Endothelial cell of umbilical vein (primary cell): Measurements from ENCODE around the gene TNFAIP8. TPM values are rescaled to one million over a fixed set of nuclear protein-coding genes. Genes with fewer than 3 reads are reported as not detected.

Experiments
- BruUV-seq: library from RNA; stranded (reverse); fragments of 400-500 nt; replicated peaks from 2 replicates; lab custom pipeline; 2021; lab: Mats Ljungman, UMichigan
- CTCF ChIA-PET: fragments of 300-600, 350-600 bp; sonication (Branson Sonifier 250); formaldehyde crosslinking; loops from one replicate; lab custom pipeline; 2021; ENCODE audit warnings: antibody characterized with exemption, inconsistent platforms; lab: Charles Lee
- POLR2A ChIA-PET: fragments of 300-600, 350-600 bp; sonication (Branson Sonifier 250); formaldehyde crosslinking; loops from one replicate; lab custom pipeline; 2021; ENCODE audit warnings: antibody characterized with exemption, inconsistent platforms; lab: Charles Lee
- DNase-seq: peaks from one replicate; pipeline ENCODE4 v3.0.0-alpha.2; 2011; ENCODE audit warnings: low read depth, low spot score
- FAIRE-seq: peaks from 2 replicates; lab custom pipeline; 2011; peaks lifted over from hg19 to GRCh38; lab: Jason Lieb, UNC
- H2AFZ ChIP-seq: 2 replicates; pipeline ENCODE4 v1.6.0; 2012; ENCODE audit warnings: low read depth, low read length, control low read depth, inconsistent platforms
- H3K27ac ChIP-seq: 2 replicates; pipeline ENCODE4 v1.5.1; 2011; ENCODE audit warnings: low read depth, mild to moderate bottlenecking, control low read depth, low read length, moderate library complexity; ENCODE audit not compliant: insufficient read depth
- H3K27me3 ChIP-seq, 2 experiments: 2 replicates each; pipeline versions ENCODE4 v1.6.0 to v1.6.1; 2011; ENCODE audit warnings: low read length in 2 of 2, mixed read lengths in 1 of 2; ENCODE audit not compliant: control insufficient read depth in 2 of 2, insufficient read depth in 2 of 2
- H3K36me3 ChIP-seq, 2 experiments: 2 replicates in 1 of 2; 3 replicates in 1 of 2; pipeline ENCODE4 v1.5.1; 2011; ENCODE audit warnings: low read length in 2 of 2, mild to moderate bottlenecking in 1 of 2, moderate library complexity in 1 of 2; ENCODE audit not compliant: control insufficient read depth in 2 of 2, insufficient read depth in 2 of 2; ENCODE audit errors: extremely low read depth in 1 of 2
- H3K4me1 ChIP-seq: 3 replicates; pipeline ENCODE4 v1.5.1; 2011; ENCODE audit warnings: mild to moderate bottlenecking, low read length; ENCODE audit not compliant: control insufficient read depth, insufficient read depth; ENCODE audit errors: extremely low read depth
- H3K4me2 ChIP-seq: 2 replicates; pipeline ENCODE4 v1.6.1; 2011; ENCODE audit warnings: low read length, control low read depth, mixed read lengths; ENCODE audit not compliant: insufficient read depth
- H3K4me3 ChIP-seq, 3 experiments: fragments of 200-600 bp in 1 of 3; sonication (generic), shearing (Covaris generic) in 1 of 3; replicated peaks in 1 of 3; 2 replicates each; pipeline ENCODE4 v1.5.1; 2011 to 2016; ENCODE audit warnings: control low read depth in 3 of 3, low read length in 3 of 3, mild to moderate bottlenecking in 2 of 3, inconsistent platforms in 1 of 3, low read depth in 1 of 3, moderate library complexity in 1 of 3; ENCODE audit not compliant: insufficient read depth in 1 of 3
- H3K79me2 ChIP-seq: 2 replicates; pipeline ENCODE4 v1.6.0; 2012; ENCODE audit warnings: low read length, inconsistent platforms; ENCODE audit not compliant: control insufficient read depth, insufficient read depth
- H3K9ac ChIP-seq: replicated peaks from 2 replicates; pipeline ENCODE3; 2011; ENCODE audit warnings: low read length, control low read depth; ENCODE audit not compliant: insufficient read depth; ENCODE audit errors: extremely low read depth
- H3K9me1 ChIP-seq: replicated peaks from 3 replicates; pipeline ENCODE4 v1.6.0; 2011; ENCODE audit warnings: mild to moderate bottlenecking, low read length; ENCODE audit not compliant: control insufficient read depth, insufficient read depth; ENCODE audit errors: extremely low read depth
- H3K9me3 ChIP-seq: replicated peaks from 2 replicates; pipeline ENCODE4 v1.5.1; 2012; ENCODE audit warnings: low read length, inconsistent platforms; ENCODE audit not compliant: control insufficient read depth, insufficient read depth
- H4K20me1 ChIP-seq: replicated peaks from 2 replicates; pipeline ENCODE3; 2011; ENCODE audit warnings: mild to moderate bottlenecking, low read length; ENCODE audit not compliant: control insufficient read depth, insufficient read depth; ENCODE audit errors: extremely low read depth
- CTCF ChIP-seq, 2 donors: IDR thresholded peaks; 1 replicate in 1 of 2; 2 replicates in 1 of 2; pipeline ENCODE4 v1.5.1; 2011; ENCODE audit warnings: low read length in 2 of 2, mild to moderate bottlenecking in 2 of 2, moderate library complexity in 2 of 2, control low read depth in 1 of 2, inconsistent platforms in 1 of 2, low read depth in 1 of 2; ENCODE audit not compliant: insufficient read depth in 1 of 2; ENCODE audit errors: extremely low read depth in 1 of 2
- EZH2 ChIP-seq: IDR thresholded peaks from 2 replicates; pipeline ENCODE4 v1.6.1; 2012; ENCODE audit warnings: borderline replicate concordance, low read depth, mild to moderate bottlenecking, moderate library complexity, low read length, inconsistent platforms; ENCODE audit not compliant: severe bottlenecking
- FOS ChIP-seq: IDR thresholded peaks from 2 replicates; pipeline ENCODE4 v1.6.1; 2011; ENCODE audit warnings: mild to moderate bottlenecking, low read length, moderate library complexity, borderline replicate concordance; ENCODE audit not compliant: insufficient read depth
- GATA2 ChIP-seq: IDR thresholded peaks from 2 replicates; pipeline ENCODE4 v1.7.0; 2011; ENCODE audit warnings: low read depth, mild to moderate bottlenecking, moderate library complexity, mixed read lengths, low read length; ENCODE audit not compliant: insufficient read length, insufficient read depth
- JUN ChIP-seq: IDR thresholded peaks from 2 replicates; pipeline ENCODE4 v1.6.1; 2011; ENCODE audit warnings: borderline replicate concordance, low read depth; ENCODE audit not compliant: insufficient read length, insufficient read depth
- MAX ChIP-seq: IDR thresholded peaks from 2 replicates; pipeline ENCODE4 v1.6.1; 2011; ENCODE audit not compliant: insufficient read depth, insufficient read length
- MYC ChIP-seq: IDR thresholded peaks from one replicate; pipeline ENCODE4 v1.6.1; 2011; ENCODE audit warnings: mild to moderate bottlenecking, low read depth, low read length
- POLR2AphosphoS5 ChIP-seq: IDR thresholded peaks from 2 replicates; pipeline ENCODE4 v1.6.1; 2012; ENCODE audit warnings: low read depth, mild to moderate bottlenecking, control low read depth, low read length, moderate library complexity; ENCODE audit not compliant: insufficient read depth
- dilution Hi-C: fragments of 300-500 bp; cut with MboI; formaldehyde crosslinking; loops from one replicate; pipeline ENCODE4 v1.15.0; 2019; ENCODE audit warnings: low sequenced_read_pairs; ENCODE audit not compliant: extremely low pct_ligation_motif_present
- intact Hi-C: fragments of 100-400 bp; cut with micrococcal nuclease; formaldehyde crosslinking; loops from one replicate; pipeline ENCODE4 v1.10.0; 2022
- polyA plus RNA-seq, 4 experiments: library from polyadenylated mRNA; depleted of rRNA in 3 of 4; stranded (reverse) in 3 of 4; unstranded in 1 of 4; fragments of >200 nt; gene quantifications; 2 replicates each; pipeline versions ENCODE4 v1.2.1 to v1.2.3, GENCODE V29; 2011 to 2012; ENCODE audit warnings: missing spikeins in 1 of 4
- total RNA-seq: library from RNA; stranded (reverse); gene quantifications from 2 replicates; pipeline ENCODE4 v1.2.3, GENCODE V29; 2021

Gene TNFAIP8
- total and polyA plus RNA-seq, 2 donors (not counting 3 experiments of a cell fraction or from before 2014, with no cell fraction given), result 4.7 to 7.4 TPM

- FAIRE-seq (no peak), DNase-seq (no peak)
- Histone ChIP-seq H3K4me3 (no peak overlapping the region), H3K79me2 (no peaks in the 10 kb centered on the region), H3K4me1 (no peaks in the 10 kb centered on the region), H3K27ac (no peak overlapping the region), H4K20me1 (no peaks in the 10 kb centered on the region), H3K9me1 (no peaks in the 10 kb centered on the region), H3K36me3 (no peaks in the 10 kb centered on the region), H3K4me2 (no peak overlapping the region), H3K9ac (no peak overlapping the region), H2AFZ (no peak overlapping the region), H3K9me3 (no peaks in the 10 kb centered on the region), H3K27me3 (no peaks in the 10 kb centered on the region)
- POLR2A ChIA-PET, result no interaction called here
- TF ChIP-seq MYC (no peak), POLR2AphosphoS5 (no peak)
- no TSS peak for BruUV-seq
- intact Hi-C loops (no loop called here), dilution Hi-C loops (no loop called here)
- CTCF ChIA-PET, result interaction anchor here (1.4 kb wide), 1 partner anchor 16 kb away, joined by 3 read pairs; no protein-coding TSS in a partner anchor
Observed at GRCh38 chr5:119379096-119379495, 23.3 kb downstream of the TNFAIP8 start.

- Histone ChIP-seq H2AFZ (no peak overlapping the region), H3K9me3 (no peaks in the 10 kb centered on the region), H3K4me3 (no peak overlapping the region), H4K20me1 (no peaks in the 10 kb centered on the region), H3K4me1 (no peaks in the 10 kb centered on the region), H3K36me3 (no peaks in the 10 kb centered on the region), H3K4me2 (no peak overlapping the region), H3K27ac (no peak overlapping the region), H3K9me1 (no peaks in the 10 kb centered on the region), H3K79me2 (no peaks in the 10 kb centered on the region), H3K27me3 (no peaks in the 10 kb centered on the region), H3K9ac (no peak overlapping the region)
- POLR2A ChIA-PET, result no interaction called here
- TF ChIP-seq POLR2AphosphoS5 (no peak), MAX (no peak), FOS (no peak), CTCF (IDR thresholded peaks at IDR 0.05; ENCODE audit: extremely low read depth in 1 of 2, insufficient read depth in 1 of 2, low read depth in 1 of 2, low read length in 2 of 2) (no peak), EZH2 (no peak), MYC (no peak), GATA2 (no peak), JUN (no peak)
- dilution Hi-C loops (no loop called here), intact Hi-C loops (no loop called here)
- no TSS peak for BruUV-seq
- CTCF ChIA-PET, result no interaction called here
- FAIRE-seq, result no peak
- DNase-seq, result no peak
Observed at GRCh38 chr5:119379942-119380547, 24.2 kb downstream of the TNFAIP8 start.
